Fibroblast of villous mesenchyme (primary cell): ENCODE results near the gene COX7B. TPM values are rescaled to one million over a fixed set of nuclear protein-coding genes. Genes with fewer than 3 reads are reported as not detected.
"Not testable (repeated sequence)": the region's sequence is repeated elsewhere in the genome, so short reads cannot be mapped to it uniquely, and the experiment has no call there.

Experiments
- DNase-seq: peaks from one replicate; pipeline ENCODE4 v3.0.0-alpha.2; 2010; ENCODE audit warnings: low read depth
- H3K4me3 ChIP-seq: 2 replicates; pipeline ENCODE4 v1.5.1; 2011; ENCODE audit warnings: low read depth, mild to moderate bottlenecking, low read length
- total RNA-seq: library from RNA; depleted of rRNA; stranded (reverse); fragments of >200 nt; gene quantifications from 2 replicates; pipeline ENCODE4 v1.2.3, GENCODE V29; 2012
- TF ChIP-seq, protein P1 (sequence below): IDR thresholded peaks from 2 replicates; pipeline ENCODE4 v1.5.1; 2012; ENCODE audit warnings: low read depth, mild to moderate bottlenecking, low read length; ENCODE audit not compliant: insufficient read depth

COX7B gene, protein sequence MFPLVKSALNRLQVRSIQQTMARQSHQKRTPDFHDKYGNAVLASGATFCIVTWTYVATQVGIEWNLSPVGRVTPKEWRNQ
- total RNA-seq = 195 and 196 TPM in 2 replicates

GRCh38 chrX:77899081-77899828 lies at the start of gene COX7B:
TSS of gene COX7B (plus strand) at chrX:77899468. CDS start at chrX:77899554, 86 bp downstream.
- H3K4me3 ChIP-seq = peak within 1 kb of the TSS; percentile 80
- DNase-seq = peak; percentile 98
- TF ChIP-seq, protein P1, sequence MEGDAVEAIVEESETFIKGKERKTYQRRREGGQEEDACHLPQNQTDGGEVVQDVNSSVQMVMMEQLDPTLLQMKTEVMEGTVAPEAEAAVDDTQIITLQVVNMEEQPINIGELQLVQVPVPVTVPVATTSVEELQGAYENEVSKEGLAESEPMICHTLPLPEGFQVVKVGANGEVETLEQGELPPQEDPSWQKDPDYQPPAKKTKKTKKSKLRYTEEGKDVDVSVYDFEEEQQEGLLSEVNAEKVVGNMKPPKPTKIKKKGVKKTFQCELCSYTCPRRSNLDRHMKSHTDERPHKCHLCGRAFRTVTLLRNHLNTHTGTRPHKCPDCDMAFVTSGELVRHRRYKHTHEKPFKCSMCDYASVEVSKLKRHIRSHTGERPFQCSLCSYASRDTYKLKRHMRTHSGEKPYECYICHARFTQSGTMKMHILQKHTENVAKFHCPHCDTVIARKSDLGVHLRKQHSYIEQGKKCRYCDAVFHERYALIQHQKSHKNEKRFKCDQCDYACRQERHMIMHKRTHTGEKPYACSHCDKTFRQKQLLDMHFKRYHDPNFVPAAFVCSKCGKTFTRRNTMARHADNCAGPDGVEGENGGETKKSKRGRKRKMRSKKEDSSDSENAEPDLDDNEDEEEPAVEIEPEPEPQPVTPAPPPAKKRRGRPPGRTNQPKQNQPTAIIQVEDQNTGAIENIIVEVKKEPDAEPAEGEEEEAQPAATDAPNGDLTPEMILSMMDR = peak; percentile 39

DNA sequence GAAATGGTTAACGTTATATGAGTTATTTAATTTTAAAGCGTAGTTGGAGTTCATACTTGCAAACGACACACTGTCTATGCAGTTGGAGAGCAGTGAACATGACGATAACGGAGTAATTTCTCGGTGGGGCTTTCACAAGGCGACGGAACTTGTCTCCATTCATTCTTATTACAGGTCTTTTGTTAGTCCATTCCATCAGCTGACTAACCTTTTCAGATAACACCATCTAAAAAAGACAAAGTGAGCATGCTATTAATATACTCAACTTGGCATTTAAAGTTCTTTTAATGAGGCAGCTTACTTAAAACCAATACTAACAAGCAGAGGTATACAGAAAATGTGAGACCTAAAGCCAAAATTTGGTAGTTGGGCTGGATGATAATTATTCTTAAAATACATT lies 23.9 kb upstream of the COX7B start:
- H3K4me3 ChIP-seq = no peak overlapping the region
- TF ChIP-seq, protein P1 = no peak

DNA sequence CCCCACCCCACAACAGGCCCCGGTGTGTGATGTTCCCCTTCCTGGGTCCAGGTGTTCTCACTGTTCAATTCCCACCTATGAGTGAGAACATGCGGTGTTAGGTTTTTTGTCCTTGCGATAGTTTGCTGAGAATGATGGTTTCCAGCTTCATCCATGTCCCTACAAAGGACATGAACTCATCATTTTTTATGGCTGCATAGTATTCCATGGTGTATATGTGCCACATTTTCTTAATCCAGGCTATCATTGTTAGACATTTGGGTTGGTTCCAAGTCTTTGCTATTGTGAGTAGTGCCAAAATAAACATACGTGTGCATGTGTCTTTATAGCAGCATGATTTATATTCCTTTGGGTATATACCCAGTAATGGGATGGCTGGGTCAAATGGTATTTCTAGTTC lies 17.9 kb upstream of the COX7B start:
- not testable (repeated sequence) for H3K4me3 ChIP-seq, DNase-seq

More for the DNA sequence above, 23.9 kb upstream of the COX7B start:
- no peak for DNase-seq

- H3K4me3 ChIP-seq = no peak overlapping the region
- DNase-seq = no peak
- TF ChIP-seq, protein P1 = no peak
Measured at GRCh38 chrX:77892887-77893286, 6.4 kb upstream of the COX7B start.

GRCh38 chrX:77893713-77894112 lies 5.6 kb upstream of the COX7B start:
- peak overlapping the region; percentile 72 for H3K4me3 ChIP-seq
- TF ChIP-seq, protein P1 = no peak
- DNase-seq = no peak

DNA sequence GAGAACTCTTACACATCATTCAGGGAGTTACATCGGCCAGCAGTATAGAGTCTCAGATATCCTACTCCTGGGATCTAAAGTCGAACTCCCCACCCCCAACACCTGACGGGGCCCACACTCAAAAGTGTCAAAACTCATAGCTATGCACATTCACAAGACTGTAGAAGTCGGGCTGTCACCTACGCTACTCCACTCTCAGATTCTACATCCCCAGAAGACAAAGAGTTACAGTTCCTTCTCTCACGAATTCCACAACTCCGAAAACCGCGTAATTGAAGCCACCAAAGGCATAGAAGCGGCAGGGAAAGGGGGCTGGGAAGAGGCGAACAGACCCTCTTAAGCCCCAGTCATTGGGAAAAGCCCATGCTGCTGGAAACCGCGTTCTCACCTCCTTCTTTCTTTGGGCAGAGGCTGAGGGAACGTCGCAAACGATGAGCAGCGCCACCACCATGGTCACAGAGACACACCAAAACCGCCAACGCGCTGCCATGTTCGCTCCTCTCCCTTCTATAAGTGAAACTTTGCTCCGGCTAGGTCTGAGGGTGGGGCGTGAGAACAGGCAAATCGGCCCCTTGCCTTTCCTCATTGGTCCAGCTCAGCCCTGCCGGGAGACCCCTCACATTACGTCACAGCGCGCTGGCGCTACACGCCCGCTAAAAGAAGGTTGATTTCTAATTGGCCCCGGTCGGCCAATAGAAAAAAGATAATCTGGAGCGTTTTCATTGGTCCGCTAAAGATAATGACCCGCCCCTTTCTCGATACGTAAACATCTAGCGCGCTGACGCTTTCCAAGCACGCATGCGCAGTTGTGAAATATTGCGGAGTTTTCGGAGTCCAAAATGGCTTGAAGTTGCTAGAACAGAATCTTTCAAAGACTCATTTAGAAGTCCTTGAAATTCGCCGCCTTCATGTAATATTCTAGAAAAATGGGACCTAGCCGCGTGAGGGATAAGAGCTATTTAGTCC lies 4.1 kb upstream of the COX7B start, which contains the start of gene MAGT1:
TSS of gene MAGT1 (minus strand) at position 515 of the 966 bp plus-strand sequence. CDS start at position 490, 25 bp downstream.
- peak; percentile 98 for DNase-seq
- TF ChIP-seq, protein P1 = no peak
- peak within 1 kb of the TSS; percentile 72 for H3K4me3 ChIP-seq

- H3K4me3 ChIP-seq = peak overlapping the region; percentile 80
- TF ChIP-seq, protein P1 = no peak
- peak; percentile 45 for DNase-seq
Measured at GRCh38 chrX:77900688-77901087, 1.4 kb downstream of the COX7B start.
